ENCODE results near the gene GGA3.

Gene GGA3

DNA sequence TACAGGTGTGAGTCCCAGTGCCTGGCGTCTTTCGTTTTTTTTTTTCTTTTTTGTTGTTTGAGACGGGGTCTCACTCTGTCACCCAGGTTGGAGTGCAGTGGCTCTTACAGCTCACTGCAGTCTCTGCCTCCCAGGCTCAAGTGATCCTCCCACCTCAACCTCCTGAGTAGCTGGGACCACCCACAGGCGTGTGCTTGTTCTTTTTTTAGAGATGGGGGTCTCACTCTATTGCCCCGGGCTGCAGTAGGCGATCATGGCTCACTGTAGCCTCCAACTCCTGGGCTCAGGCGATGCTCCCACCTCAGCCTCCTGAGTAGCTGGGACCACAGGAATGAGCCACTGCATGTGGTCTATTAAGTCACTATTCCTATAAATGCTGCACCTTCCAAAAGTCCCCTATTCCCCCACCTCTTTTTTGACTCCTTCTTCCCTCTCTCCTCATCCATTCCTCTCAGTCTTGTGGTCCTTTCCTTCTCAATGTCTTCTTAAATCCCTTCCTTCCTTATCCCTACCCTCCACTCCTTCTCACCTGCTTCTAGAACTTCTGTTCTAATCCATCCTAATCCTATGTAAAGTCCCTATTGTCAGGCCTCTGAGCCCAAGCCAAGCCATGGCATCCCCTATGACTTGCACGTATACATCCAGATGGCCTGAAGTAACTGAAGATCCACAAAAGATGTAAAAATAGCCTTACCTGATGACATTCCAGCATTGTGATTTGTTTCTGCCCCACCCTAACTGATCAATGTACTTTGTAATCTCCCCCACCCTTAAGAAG lies 9.2 kb downstream of the GGA3 start:
- TF ChIP-seq, protein P1, sequence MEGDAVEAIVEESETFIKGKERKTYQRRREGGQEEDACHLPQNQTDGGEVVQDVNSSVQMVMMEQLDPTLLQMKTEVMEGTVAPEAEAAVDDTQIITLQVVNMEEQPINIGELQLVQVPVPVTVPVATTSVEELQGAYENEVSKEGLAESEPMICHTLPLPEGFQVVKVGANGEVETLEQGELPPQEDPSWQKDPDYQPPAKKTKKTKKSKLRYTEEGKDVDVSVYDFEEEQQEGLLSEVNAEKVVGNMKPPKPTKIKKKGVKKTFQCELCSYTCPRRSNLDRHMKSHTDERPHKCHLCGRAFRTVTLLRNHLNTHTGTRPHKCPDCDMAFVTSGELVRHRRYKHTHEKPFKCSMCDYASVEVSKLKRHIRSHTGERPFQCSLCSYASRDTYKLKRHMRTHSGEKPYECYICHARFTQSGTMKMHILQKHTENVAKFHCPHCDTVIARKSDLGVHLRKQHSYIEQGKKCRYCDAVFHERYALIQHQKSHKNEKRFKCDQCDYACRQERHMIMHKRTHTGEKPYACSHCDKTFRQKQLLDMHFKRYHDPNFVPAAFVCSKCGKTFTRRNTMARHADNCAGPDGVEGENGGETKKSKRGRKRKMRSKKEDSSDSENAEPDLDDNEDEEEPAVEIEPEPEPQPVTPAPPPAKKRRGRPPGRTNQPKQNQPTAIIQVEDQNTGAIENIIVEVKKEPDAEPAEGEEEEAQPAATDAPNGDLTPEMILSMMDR (IDR thresholded peaks at IDR 0.05; ENCODE audit: low read depth, low read length) = no peak
- H3K4me3 ChIP-seq (ENCODE audit: low read depth, low read length) = no peak overlapping the region

DNA sequence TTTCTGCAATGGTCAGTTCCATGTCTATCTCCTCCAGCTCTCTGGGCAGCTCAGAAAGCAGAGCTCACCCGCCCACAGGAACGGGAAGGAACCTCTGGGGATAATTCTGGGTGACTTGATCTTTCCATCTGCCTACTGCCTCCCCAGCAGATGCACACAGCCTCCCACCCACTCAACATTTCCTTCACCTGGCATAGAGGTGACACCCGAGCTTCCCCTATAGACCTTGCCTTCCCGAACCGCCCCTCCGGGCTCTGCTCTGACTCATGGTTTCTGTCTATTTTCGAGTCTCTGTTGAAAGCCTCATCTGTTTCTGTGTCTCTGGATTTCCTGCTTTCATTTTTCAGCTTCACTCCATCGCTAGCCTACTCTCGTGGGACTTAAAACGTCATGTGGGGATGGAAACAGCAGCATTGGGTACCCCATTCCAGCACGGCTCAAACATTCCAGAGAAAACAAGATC lies 11.4 kb downstream of the GGA3 start:
- no peak overlapping the region for H3K4me3 ChIP-seq (ENCODE audit: low read depth, low read length)
- TF ChIP-seq, protein P1 (IDR thresholded peaks at IDR 0.05; ENCODE audit: low read depth, low read length) = no peak

DNA sequence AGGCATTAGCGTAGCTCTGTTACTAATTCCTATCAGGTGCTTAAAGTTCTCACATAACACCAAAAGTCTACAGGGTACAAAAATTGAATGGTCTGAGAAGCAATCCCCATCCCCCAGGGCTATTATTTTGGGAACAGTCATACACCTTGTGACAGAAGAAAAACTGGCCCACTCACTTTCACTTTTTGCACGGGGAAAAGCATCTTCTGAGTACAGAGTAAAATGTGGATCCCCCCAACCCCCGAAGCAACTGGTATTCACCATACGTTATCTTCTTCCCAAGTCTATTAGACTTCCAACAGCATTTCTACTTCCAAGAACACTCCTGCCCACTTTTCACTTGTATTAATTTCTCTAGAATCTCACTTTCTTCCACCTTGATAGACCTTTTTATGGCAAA lies 11.8 kb downstream of the GGA3 start:
- TF ChIP-seq, protein P1 (IDR thresholded peaks at IDR 0.05; ENCODE audit: low read depth, low read length) = no peak
- H3K4me3 ChIP-seq (ENCODE audit: low read depth, low read length) = no peak overlapping the region

DNA sequence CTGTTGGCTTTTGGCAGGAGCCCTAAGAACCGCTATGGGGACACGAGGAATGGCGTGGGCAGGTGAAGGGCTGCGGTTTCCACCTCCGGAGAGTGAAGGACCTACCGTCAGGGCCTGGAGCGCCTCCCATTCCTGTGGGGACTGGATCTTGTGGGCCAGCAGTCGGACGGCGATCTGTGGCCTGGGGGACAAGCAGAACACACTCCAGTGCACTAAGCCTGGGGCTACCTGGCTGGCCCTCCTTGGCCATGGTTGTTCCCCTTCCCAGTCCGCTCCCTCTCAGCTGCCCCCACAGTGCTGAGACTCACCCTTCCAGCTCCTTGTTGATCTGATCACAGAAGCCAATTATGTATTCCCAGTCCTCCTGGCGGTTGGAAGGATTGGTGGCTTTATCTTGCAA lies 15.0 kb downstream of the GGA3 start:
- no peak overlapping the region for H3K4me3 ChIP-seq (ENCODE audit: low read depth, low read length)
- TF ChIP-seq, protein P1 (IDR thresholded peaks at IDR 0.05; ENCODE audit: low read depth, low read length) = no peak

DNA sequence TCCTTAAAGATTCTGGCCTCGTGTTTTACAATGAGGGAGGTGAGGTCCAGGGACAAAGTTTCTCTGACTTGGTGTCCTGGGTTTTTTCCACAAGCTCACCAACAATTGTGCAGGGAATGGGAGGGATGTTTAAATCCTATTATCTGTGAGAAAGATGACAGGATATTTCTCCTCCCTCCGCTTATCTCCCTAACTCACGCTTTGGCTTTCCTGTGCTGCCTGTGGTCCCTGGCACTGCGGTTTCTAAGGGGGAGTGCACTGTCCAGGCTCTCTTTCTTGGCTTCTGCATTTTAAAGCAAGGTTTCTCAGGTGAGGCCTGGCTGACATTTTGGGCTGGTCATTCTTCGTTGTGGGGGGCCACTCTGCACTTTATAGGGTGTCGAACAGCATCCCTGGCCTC lies 16.4 kb downstream of the GGA3 start:
- H3K4me3 ChIP-seq (ENCODE audit: low read depth, low read length) = no peak overlapping the region
- TF ChIP-seq, protein P1 (IDR thresholded peaks at IDR 0.05; ENCODE audit: low read depth, low read length) = no peak

DNA sequence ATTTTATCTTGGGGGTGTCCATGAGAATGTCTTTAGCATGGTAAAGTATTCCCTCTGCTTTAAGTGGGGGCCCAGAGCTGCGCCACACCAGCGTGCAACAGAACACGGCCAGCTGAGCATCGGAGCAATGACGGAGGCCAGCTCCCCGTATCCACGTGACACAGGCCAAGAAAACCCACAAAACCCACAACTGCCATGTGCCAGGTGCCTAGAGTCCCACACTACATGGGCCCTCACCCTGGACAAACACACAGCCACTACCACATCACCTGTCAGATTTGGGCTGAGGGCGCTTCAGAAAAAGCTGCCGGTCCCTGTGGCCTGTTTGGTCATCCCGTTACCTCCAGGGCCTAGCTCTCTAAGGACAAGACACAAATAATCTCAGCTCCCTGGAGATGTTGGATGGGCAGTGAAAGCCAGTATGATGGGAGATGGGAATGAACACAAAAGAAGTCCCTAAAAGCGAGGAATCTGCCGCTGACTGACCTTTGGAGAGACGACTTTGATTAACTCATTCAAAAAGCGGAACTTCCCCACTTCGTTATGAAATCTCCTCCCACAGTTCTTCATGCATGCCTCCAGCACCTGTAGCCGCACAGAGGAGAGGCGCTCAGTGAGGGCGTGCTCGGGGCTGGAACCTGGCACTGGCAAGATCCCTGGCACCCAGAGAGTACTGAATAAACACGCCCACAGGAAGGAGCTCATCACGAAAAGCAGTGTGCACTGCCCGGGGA lies 17.1 kb downstream of the GGA3 start:
- TF ChIP-seq, protein P1 (IDR thresholded peaks at IDR 0.05; ENCODE audit: low read depth, low read length) = no peak
- H3K4me3 ChIP-seq (ENCODE audit: low read depth, low read length) = no peak overlapping the region

DNA sequence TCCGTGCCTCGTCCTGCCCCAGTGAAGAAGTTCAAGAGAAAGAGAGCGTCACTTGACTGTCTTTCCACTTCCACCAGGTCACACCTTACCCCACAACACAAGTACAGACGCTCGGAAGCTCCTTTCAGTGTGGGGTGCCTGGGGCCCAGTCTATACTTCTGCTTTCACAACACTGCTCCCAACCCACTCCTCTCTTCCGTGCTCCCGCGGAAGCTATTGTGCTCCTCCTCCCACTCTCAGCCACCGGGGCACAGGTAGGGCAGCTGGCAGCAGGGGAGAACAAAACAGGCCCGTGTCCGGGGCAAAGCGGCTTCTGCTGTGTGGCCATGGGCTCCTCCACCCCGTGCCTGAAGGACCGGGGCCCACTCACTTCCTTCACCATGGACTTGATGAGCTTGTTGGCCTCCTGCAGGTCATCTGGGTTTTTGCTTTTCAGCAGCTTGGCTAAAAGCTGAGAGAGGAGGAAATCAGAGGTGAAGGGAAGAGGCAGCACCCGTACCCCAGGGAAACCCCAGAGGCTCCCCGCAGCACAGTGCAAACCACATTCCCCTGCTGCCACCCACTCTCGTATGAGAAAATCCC lies 18.9 kb downstream of the GGA3 start:
- H3K4me3 ChIP-seq (ENCODE audit: low read depth, low read length) = no peak overlapping the region
- TF ChIP-seq, protein P1 (IDR thresholded peaks at IDR 0.05; ENCODE audit: low read depth, low read length) = no peak

All from WI38 (cell line).